Hepatocyte (in vitro differentiated cells): ENCODE data around the gene PLS3. TPM values are rescaled to one million over a fixed set of nuclear protein-coding genes. Genes with fewer than 3 reads are reported as not detected.
A peak's percentile ranks its signal among the peaks of the same experiment; 100 is the strongest.
"Not testable (repeated sequence)": the region's sequence is repeated elsewhere in the genome, so short reads cannot be mapped to it uniquely, and the experiment has no call there.

Source experiments
- DNase-seq: peaks from one replicate; pipeline ENCODE4 v3.0.0-alpha.2; 2016; ENCODE audit warnings: low spot score
- H2AFZ ChIP-seq: fragments of 200-600 bp; sonication (generic); 2 replicates; pipeline ENCODE4 v1.6.0; 2016; ENCODE audit warnings: antibody characterized with exemption, mild to moderate bottlenecking
- H3K27ac ChIP-seq: fragments of 200-600 bp; sonication (generic); 2 replicates; pipeline ENCODE4 v1.5.1; 2016; ENCODE audit warnings: mild to moderate bottlenecking
- H3K27me3 ChIP-seq: fragments of 200-600 bp; sonication (generic); 2 replicates; pipeline ENCODE4 v1.6.1; 2016
- H3K36me3 ChIP-seq: fragments of 200-600 bp; sonication (generic); replicated peaks from 2 replicates; pipeline ENCODE4 v1.5.1; 2016; ENCODE audit warnings: low read depth; ENCODE audit not compliant: insufficient read depth
- H3K4me1 ChIP-seq: fragments of 200-600 bp; sonication (generic); 2 replicates; pipeline ENCODE4 v1.5.1; 2016; ENCODE audit warnings: mild to moderate bottlenecking, moderate library complexity; ENCODE audit not compliant: insufficient read depth
- H3K4me2 ChIP-seq: fragments of 200-600 bp; sonication (generic); 2 replicates; pipeline ENCODE4 v1.6.0; 2016
- H3K4me3 ChIP-seq: fragments of 200-600 bp; sonication (generic); 2 replicates; pipeline ENCODE4 v1.5.1; 2016; ENCODE audit warnings: mild to moderate bottlenecking
- H3K79me2 ChIP-seq: fragments of 200-600 bp; sonication (generic); 2 replicates; pipeline ENCODE4 v1.6.0; 2017; ENCODE audit warnings: mild to moderate bottlenecking
- H3K9me2 ChIP-seq: fragments of 200-600 bp; sonication (generic); replicated peaks from 2 replicates; pipeline ENCODE4 v1.6.0; 2017; ENCODE audit warnings: mild to moderate bottlenecking; ENCODE audit not compliant: insufficient read depth
- H3K9me3 ChIP-seq: fragments of 200-600 bp; sonication (generic); 2 replicates; pipeline ENCODE4 v1.5.1; 2016; ENCODE audit warnings: low read depth, mild to moderate bottlenecking
- H4K20me1 ChIP-seq: fragments of 200-600 bp; sonication (generic); 2 replicates; pipeline ENCODE4 v1.6.0; 2016; ENCODE audit warnings: mild to moderate bottlenecking; ENCODE audit not compliant: insufficient read depth, poor library complexity, severe bottlenecking
- CTCF ChIP-seq: fragments of 200-600 bp; sonication (generic); IDR thresholded peaks from 2 replicates; pipeline ENCODE4 v1.5.1; 2016; ENCODE audit warnings: antibody characterized with exemption, mild to moderate bottlenecking; ENCODE audit not compliant: poor library complexity
- EZH2 ChIP-seq: fragments of 200-600 bp; sonication (generic); IDR thresholded peaks from 2 replicates; pipeline ENCODE4 v1.6.1; 2016; ENCODE audit warnings: antibody characterized with exemption, mild to moderate bottlenecking, borderline replicate concordance
- EZH2phosphoT487 ChIP-seq: fragments of 200-600 bp; sonication (generic); IDR thresholded peaks from one replicate; pipeline ENCODE4 v1.6.1; 2018; ENCODE audit warnings: antibody characterized with exemption, mild to moderate bottlenecking, low read depth, moderate library complexity; ENCODE audit not compliant: unreplicated experiment, severe bottlenecking
- WGBS: methylation state at CpG from one replicate; pipeline ENCODE4 v1.1.6; 2016; ENCODE audit warnings: low lambda C conversion rate; ENCODE audit errors: missing lambda C conversion rate; 5-methylcytosine and 5-hydroxymethylcytosine counted together
- polyA plus RNA-seq: library from polyadenylated mRNA; unstranded; fragments of >200 nt; fragmentation: Nextera tagmentation; extraction: Ambion mirVana; gene quantifications from 2 replicates; pipeline ENCODE4 v1.2.1, GENCODE V29; 2016
- total RNA-seq: library from RNA; depleted of rRNA; stranded (reverse); fragments of >200 nt; gene quantifications from 2 replicates; pipeline ENCODE4 v1.2.3, GENCODE V29; 2014

Gene PLS3
- total and polyA plus RNA-seq, 2 experiments from 2014 or later, result 277 to 361 TPM

- H3K27ac ChIP-seq, result peak overlapping the region; percentile 39
- no peaks in the 10 kb centered on the region for H4K20me1 ChIP-seq
- H2AFZ ChIP-seq, result no peak overlapping the region
- WGBS, result 65% methylated on average over 6 of the region's 6 CpGs
- H3K4me1 ChIP-seq, result no peaks in the 10 kb centered on the region
- no peaks in the 10 kb centered on the region for H3K9me3 ChIP-seq
- no peak overlapping the region for H3K4me2 ChIP-seq
- no peak for TF ChIP-seq CTCF
- no peak for TF ChIP-seq EZH2phosphoT487
- TF ChIP-seq EZH2, result no peak
- H3K4me3 ChIP-seq, result no peak overlapping the region
- no peaks in the 10 kb centered on the region for H3K9me2 ChIP-seq
- peaks cover 24% of the 10 kb centered on the region for H3K79me2 ChIP-seq
- DNase-seq, result no peak
- no peaks in the 10 kb centered on the region for H3K36me3 ChIP-seq
- H3K27me3 ChIP-seq, result no peaks in the 10 kb centered on the region
Measured at GRCh38 chrX:115625572-115626301, 64.8 kb downstream of the PLS3 start.

GRCh38 chrX:115630204-115630603 is 69.2 kb downstream of the PLS3 start:
- H3K36me3 ChIP-seq, result no peaks in the 10 kb centered on the region
- WGBS, result 98% methylated on average over 2 of the region's 2 CpGs
- H2AFZ ChIP-seq, result no peak overlapping the region
- no peak for TF ChIP-seq EZH2
- no peak for TF ChIP-seq CTCF
- TF ChIP-seq EZH2phosphoT487, result no peak
- H4K20me1 ChIP-seq, result no peaks in the 10 kb centered on the region
- no peaks in the 10 kb centered on the region for H3K79me2 ChIP-seq
- H3K4me2 ChIP-seq, result no peak overlapping the region
- no peak overlapping the region for H3K4me3 ChIP-seq
- no peaks in the 10 kb centered on the region for H3K9me2 ChIP-seq
- H3K9me3 ChIP-seq, result no peaks in the 10 kb centered on the region
- no peaks in the 10 kb centered on the region for H3K27me3 ChIP-seq
- no peaks in the 10 kb centered on the region for H3K4me1 ChIP-seq
- DNase-seq, result no peak
- no peak overlapping the region for H3K27ac ChIP-seq

GRCh38 chrX:115632455-115632854 is 71.5 kb downstream of the PLS3 start:
- Histone ChIP-seq H4K20me1 (no peaks in the 10 kb centered on the region), H3K9me3 (no peaks in the 10 kb centered on the region), H3K36me3 (no peaks in the 10 kb centered on the region), H2AFZ (no peak overlapping the region), H3K4me3 (no peak overlapping the region), H3K4me1 (no peaks in the 10 kb centered on the region), H3K9me2 (no peaks in the 10 kb centered on the region), H3K27me3 (no peaks in the 10 kb centered on the region), H3K27ac (no peak overlapping the region), H3K4me2 (no peak overlapping the region), H3K79me2 (no peaks in the 10 kb centered on the region)
- WGBS, result 97% methylated on average over 3 of the region's 3 CpGs
- no peak for TF ChIP-seq EZH2
- no peak for TF ChIP-seq CTCF
- no peak for TF ChIP-seq EZH2phosphoT487
- no peak for DNase-seq

- not testable (repeated sequence) for H3K36me3 ChIP-seq, H3K4me2 ChIP-seq, H3K4me3 ChIP-seq, H2AFZ ChIP-seq, H3K4me1 ChIP-seq, H3K27ac ChIP-seq, H3K79me2 ChIP-seq, H3K9me2 ChIP-seq, H4K20me1 ChIP-seq, H3K9me3 ChIP-seq, H3K27me3 ChIP-seq, DNase-seq
- WGBS, result 100% methylated on average over 5 of the region's 5 CpGs
Measured at GRCh38 chrX:115633397-115633796, 72.4 kb downstream of the PLS3 start.
